Colon (tissue), 2 donors: ENCODE measurements around the gene MRI1.
A peak's percentile ranks its signal among the peaks of the same experiment; 100 is the strongest.

ENCODE experiments used
- FAIRE-seq: peaks from 2 replicates; lab custom pipeline; 2012; peaks lifted over from hg19 to GRCh38; lab: Jason Lieb, UNC
- donor health status: control.
- donor health status: control.

MRI1 gene

GRCh38 chr19:13794757-13795589, 30.7 kb downstream of the MRI1 start, which contains the start of gene ZSWIM4:
Gene ZSWIM4, plus strand, starts transcription at chr19:13795443. Its CDS starts 206 bp downstream, at chr19:13795649.
- FAIRE-seq = peak; percentile 55

GRCh38 chr19:13795595-13796300, 31.4 kb downstream of the MRI1 start:
- no peak for FAIRE-seq

GRCh38 chr19:13796301-13797057, 32.2 kb downstream of the MRI1 start:
- no peak for FAIRE-seq

GRCh38 chr19:13797058-13797440, 32.7 kb downstream of the MRI1 start:
- no peak for FAIRE-seq

GRCh38 chr19:13797870-13798269, 33.5 kb downstream of the MRI1 start:
- FAIRE-seq = no peak

DNA sequence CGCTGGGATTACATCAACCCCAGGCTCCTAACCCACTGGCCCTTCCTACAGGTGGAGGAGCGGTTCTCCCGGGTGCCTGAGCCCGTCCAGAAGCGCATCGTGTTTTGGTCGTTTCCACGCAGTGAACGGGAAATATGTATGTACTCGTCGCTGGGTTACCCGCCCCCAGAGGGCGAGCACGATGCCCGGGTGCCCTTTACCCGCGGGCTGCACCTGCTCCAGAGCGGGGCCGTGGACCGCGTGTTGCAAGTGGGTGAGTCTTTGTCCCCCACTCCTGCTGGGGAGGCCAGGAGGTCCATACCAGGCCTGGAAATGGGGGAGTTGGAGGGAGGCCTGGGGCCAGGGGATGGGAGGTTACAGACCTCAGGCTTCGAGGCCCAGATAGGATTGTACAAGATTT, 35.3 kb downstream of the MRI1 start:
- FAIRE-seq = no peak

GRCh38 chr19:13803038-13803437, 38.7 kb downstream of the MRI1 start:
- FAIRE-seq = no peak

- no peak for FAIRE-seq
These were observed 40.7 kb downstream of the MRI1 start for GRCh38 chr19:13804830-13805683.

DNA sequence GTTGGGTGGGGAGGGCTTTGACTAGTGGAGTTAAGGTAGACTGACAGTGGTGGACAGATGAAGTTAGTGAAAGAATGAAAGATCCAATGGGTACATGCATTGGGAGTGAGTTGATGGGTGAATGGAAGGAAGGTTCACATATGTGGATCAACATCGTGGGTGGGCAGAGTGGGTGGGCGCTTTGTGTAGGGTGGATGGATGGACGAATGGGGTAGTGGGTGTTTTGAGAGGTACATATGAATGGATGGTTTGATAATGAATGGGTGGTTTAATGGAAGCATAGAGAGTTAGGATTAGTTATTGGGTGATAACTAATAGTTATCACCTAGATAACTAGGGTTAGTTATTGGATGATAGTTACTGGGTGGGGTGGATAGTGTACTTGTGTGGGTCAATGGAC, 42.4 kb downstream of the MRI1 start:
- no peak for FAIRE-seq

GRCh38 chr19:13807421-13808021, 43.2 kb downstream of the MRI1 start:
- FAIRE-seq = no peak

DNA sequence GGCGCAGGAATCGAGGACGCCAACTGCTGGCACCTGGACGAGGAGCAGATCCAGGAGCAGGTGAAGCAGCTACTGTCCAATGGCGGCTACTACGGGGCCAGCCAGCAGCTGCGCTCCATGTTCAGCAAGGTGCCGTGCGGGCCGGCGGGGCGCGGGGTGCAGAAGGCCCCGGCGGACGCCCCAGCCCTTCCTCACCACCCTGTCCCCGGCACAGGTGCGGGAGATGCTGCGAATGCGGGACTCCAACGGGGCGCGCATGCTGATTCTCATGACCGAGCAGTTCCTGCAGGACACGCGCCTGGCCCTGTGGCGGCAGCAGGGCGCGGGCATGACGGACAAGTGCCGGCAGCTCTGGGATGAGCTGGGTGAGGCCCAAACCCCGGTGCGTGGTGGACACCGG, 44.5 kb downstream of the MRI1 start:
- no peak for FAIRE-seq

GRCh38 chr19:13812544-13812943, 48.2 kb downstream of the MRI1 start:
- no peak for FAIRE-seq

- FAIRE-seq = no peak
These were observed 48.8 kb downstream of the MRI1 start for GRCh38 chr19:13813147-13813546.

DNA sequence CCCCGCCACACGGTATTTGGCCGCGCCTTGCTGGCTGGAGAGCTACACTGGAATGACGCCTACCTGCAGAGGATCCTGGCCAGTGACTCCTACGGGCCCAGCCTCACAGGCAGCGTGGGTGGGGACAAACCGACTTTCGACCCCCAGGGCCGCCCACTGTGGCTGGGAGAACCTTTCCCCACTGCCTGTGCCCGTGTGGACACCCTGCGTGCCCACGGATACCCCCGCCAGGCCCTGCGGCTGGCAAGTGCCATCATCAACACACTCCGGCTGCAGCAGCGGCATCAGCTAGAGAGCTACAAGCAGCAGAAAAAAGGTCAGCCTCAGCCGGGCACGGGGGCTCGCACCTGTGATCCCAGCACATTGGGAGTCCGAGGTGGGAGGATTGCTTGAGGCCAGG, 50.2 kb downstream of the MRI1 start:
- FAIRE-seq = no peak

- FAIRE-seq = no peak
These were observed 52.8 kb downstream of the MRI1 start for GRCh38 chr19:13817018-13817614.

- no peak for FAIRE-seq
These were observed 53.5 kb downstream of the MRI1 start for GRCh38 chr19:13817615-13818371.

GRCh38 chr19:13819238-13819637, 54.9 kb downstream of the MRI1 start:
- no peak for FAIRE-seq

DNA sequence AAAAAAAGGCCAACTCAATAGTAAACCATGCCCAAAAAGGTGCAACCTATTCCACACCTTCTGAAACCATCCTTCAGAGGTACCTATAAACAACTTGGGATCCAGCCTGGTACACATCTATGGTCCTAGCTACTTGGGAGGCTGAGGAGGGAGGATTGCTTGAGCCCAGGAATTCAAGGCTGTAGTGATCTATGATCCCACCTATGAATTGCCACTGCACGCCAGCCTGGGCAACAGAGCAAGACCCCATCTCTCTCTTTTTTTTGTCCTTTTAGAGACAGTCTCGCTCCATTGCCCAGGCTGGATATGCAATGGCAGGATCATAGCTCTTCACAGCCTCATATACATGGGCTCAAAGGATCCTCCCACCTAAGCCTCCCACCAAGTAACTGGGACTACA, 57.0 kb downstream of the MRI1 start:
- FAIRE-seq = no peak

DNA sequence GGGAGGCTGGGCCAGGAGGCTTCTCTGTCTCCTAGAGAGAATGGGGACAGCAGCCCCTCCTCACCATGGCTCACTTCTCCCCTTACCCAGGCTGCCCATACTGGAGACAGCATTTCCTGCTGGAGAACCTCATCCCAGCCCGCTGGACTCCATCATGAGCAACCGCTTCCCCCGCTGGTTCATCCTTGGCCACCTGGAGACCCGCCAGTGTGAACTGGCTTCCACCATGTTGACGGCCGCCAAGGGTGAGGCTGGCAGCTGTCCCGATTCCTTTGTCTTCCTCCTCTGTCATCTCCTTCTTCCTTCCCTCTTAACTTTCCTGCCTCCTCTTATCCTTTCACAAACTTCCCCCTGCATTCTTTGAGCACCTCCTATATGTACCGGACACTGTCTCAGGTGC, 58.9 kb downstream of the MRI1 start:
- FAIRE-seq = no peak
